Measurements from ENCODE around the gene ATP2C1.
"Not testable (repeated sequence)": the region's sequence is repeated elsewhere in the genome, so short reads cannot be mapped to it uniquely, and the experiment has no call there.

ATP2C1 gene, protein sequence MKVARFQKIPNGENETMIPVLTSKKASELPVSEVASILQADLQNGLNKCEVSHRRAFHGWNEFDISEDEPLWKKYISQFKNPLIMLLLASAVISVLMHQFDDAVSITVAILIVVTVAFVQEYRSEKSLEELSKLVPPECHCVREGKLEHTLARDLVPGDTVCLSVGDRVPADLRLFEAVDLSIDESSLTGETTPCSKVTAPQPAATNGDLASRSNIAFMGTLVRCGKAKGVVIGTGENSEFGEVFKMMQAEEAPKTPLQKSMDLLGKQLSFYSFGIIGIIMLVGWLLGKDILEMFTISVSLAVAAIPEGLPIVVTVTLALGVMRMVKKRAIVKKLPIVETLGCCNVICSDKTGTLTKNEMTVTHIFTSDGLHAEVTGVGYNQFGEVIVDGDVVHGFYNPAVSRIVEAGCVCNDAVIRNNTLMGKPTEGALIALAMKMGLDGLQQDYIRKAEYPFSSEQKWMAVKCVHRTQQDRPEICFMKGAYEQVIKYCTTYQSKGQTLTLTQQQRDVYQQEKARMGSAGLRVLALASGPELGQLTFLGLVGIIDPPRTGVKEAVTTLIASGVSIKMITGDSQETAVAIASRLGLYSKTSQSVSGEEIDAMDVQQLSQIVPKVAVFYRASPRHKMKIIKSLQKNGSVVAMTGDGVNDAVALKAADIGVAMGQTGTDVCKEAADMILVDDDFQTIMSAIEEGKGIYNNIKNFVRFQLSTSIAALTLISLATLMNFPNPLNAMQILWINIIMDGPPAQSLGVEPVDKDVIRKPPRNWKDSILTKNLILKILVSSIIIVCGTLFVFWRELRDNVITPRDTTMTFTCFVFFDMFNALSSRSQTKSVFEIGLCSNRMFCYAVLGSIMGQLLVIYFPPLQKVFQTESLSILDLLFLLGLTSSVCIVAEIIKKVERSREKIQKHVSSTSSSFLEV

DNA sequence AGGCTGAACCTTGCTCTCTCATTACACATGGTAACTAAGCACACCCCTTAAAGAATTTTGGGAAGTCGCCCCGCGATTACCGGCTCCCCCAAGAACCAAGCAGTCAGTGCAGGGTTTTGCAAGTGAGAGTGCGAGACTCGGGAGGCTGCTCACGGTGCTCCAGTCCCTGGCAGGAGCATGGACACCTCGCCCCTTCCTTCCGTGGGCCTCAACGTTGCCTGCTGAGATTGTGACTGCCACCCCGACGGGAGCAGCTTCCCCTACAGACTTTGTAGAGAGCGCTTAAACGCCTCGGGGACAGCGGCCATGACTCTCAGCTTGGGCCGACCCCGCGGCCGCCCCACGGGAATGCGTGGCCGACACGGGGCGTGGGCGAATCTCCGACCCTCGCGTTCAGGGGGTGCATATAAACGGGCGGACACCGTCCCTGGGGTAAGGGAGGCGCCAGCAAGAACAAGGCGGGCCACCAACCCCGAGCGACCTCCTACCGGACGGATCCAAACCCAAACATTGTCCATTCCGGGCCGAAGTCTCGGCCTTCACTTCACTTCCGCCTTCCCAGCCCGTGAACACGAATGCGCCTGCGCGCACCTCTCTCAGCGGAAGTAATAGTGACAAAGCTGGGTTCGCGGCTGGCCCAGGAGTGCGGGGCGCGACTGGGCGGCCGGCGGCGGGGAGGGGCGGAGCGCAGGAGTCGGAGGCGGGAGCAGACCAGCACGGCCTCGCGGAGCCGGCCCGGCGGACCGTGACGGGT lies at the start of gene ATP2C1:
TSS of gene ATP2C1 (plus strand) at position 709 of the 754 bp plus-strand sequence. CDS start 686 bp downstream, outside the sequence.
- DNase-seq = peak; percentile 99

DNA sequence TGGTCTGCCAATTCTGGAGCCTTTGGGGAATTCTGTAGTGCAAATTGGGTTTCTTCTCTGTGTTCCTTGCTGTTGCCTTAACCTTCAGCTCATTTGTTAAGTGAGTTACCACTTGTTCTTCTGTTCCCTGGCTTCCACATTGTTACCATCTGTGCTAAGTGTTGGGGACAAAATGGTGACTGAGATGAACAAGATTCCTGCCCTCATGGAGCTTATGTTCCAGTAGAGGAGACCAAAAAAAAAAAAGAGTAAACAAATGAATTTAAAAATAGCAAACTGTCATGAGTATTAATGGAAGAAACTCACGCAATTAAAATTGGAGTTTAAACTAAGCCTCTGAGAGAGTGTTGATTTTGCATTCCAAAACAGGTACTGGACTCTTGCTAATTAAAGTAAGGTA lies 49.4 kb upstream of the ATP2C1 start:
- DNase-seq = no peak

DNA sequence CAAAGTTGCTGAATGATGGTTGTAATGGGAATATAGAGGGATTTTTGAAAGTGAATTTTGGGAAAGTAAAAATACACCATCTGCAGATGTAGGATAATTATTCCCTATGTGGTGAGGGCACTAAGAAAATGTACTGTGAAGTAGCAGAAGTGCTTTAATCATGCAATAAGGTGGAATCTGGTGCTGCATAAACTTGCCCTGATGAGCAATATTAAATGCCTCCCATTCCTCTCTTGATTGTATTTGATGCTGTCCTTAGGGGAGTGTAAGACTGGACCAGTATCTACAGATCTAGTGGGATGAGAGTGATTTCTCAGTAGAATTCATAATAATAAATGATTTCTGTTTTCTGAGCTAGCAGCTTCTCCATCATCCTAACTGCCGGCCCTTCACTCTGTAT lies 47.7 kb upstream of the ATP2C1 start:
- DNase-seq = no peak

DNA sequence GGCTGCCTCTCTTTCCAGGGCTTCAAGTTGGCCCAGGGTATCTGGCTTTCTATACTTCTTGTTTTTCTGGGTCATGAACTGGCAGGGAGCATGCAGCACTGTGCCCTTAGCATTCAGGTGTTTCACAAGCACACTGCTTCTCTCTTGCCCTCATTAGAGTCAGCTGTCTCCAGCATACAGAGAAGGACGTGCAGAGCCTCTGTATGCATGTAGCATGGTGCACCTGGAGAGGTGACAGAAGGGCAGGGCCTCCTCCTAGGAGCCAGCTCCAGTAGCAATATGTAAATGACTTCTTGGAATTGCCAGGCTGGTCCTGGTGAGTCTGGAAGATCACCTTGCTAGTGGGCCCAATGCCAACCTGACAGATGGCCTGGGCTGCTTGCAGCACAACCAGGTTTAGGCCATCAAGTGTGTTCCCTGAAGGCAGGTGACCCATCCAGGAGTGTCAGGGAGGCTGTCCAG lies 44.8 kb upstream of the ATP2C1 start:
- DNase-seq = peak; percentile 55

DNA sequence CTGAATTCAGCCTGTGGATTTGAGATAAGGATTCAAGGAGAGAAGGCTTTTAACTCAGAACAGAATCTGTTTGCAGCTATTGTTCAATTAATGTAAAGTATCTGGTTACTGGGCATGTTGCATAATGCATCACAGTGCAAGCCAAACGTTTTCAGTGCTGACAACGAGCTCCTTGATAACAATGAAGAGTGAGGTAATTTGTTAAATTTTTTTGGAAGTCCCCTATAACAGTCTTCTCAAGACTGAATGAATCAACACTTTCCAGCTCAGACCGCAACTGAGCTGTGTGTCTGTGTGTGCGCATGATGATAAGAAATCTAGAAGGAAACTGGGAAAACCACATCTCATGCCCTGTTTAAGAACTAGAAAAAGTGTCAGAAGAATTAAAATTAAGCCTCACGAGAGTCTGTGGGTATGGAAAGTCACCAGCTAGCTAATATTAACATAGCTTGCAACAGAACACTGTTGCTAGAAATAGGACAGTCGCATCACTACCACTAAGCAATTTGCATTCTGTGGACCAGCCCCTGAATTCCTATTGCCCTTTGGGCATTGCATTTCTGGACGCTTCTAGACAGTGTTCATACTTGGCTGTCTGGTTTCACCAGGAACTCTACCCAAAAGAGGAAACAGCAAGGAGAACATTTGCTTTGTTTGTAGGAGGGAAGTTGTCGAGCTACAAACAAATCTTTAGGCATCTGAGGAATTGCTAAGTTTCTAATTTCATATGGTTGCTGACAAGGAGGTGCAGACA lies 43.7 kb upstream of the ATP2C1 start:
- no peak for DNase-seq

GRCh38 chr3:130850843-130851242 lies 43.0 kb upstream of the ATP2C1 start:
- DNase-seq = no peak

- no peak for DNase-seq
These were observed 42.6 kb upstream of the ATP2C1 start for GRCh38 chr3:130851277-130851676.

DNA sequence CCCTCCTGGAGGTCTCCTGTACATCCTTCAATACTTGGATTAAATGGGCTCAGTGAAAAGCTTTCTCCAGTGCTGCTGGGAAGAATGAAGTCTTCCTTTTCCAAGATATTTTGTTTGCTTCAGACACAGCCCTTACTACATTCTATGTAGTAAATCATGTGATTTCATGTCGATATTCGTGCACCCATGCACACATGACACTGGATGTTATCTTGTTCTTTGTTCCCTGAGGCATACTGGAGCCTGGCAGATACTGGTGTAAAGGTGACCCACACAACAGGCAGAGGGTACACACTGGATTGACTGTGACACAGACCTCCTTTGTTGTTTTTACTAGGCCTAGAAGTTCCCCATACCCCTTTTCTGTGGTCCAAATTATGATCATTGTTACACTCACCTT lies 40.3 kb upstream of the ATP2C1 start:
- no peak for DNase-seq

GRCh38 chr3:130854208-130854864 lies 39.5 kb upstream of the ATP2C1 start:
- DNase-seq = no peak

DNA sequence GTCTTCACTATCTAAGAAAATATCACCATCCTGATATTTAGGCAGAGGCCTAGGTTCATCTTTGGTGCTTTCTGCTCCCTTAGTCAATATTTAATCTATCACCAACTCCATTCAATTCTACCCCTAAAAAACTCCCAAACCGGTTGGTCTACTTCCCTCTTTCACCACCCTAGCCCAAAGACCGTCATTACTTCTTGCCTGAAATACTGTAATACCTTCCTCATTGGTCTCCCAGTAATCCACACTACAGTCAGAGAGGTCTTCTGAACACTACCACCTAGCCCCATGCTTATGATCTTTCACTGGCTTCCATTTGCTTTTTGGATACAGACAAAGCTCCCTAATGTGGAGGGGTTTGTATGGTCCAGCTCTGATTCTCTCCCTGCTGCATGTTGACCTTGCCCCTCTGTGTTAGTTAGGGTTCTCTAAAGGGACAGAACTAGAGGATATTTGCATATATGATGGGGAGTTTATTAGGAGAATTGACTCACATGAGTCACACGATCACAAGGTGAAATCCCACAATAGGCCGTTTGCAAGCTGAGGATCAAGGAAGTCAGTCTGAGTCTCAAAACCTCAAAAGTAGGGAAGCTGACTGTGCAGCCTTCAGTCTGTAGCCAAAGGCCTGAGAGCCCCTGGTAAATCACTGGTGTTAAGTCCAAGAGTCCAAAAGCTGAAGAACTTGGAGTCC lies 36.4 kb upstream of the ATP2C1 start:
- no peak for DNase-seq

- DNase-seq = not testable (repeated sequence)
These were observed 31.8 kb upstream of the ATP2C1 start for GRCh38 chr3:130862130-130862529.

GRCh38 chr3:130865489-130865888 lies 28.4 kb upstream of the ATP2C1 start:
- DNase-seq = no peak

- no peak for DNase-seq
These were observed 27.6 kb upstream of the ATP2C1 start for GRCh38 chr3:130866327-130866726.

DNA sequence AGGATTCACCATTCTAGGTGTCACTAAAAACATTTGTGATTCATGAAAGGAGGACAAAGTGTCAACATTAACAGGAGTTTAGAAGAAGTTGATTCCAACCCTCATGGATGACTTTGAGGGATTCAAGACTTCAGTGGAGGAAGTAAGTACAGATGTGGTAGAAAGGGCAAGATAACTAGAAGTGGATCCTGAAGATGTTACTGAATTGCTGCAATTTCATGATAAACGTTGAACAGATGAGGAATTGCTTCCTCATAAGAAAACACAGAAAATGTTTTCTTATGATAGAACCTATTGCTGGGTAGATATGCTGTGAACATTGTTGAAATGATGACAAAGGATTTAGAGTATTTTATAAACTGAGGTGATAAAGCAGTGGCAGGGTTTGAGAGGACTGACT lies 23.5 kb upstream of the ATP2C1 start:
- DNase-seq = no peak

DNA sequence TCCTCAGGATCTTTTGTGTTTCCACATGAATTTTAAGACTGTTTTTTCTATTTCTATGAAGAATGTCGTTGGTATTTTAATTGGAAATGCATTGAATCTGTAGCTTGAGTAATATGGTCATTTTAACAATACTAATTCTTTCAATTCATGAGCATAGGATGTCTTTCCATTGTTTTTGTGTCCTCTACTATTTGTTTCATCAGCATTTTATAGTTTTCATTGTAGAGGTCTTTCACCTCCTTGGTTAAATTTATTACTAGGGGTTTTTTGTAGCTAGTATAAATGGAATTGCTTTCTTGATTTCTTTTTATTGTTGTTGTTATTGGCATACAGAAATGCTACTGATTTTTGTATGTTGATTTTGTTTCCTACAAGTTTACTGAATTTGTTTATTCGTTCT lies 17.3 kb upstream of the ATP2C1 start:
- no peak for DNase-seq

- DNase-seq = no peak
These were observed 15.4 kb upstream of the ATP2C1 start for GRCh38 chr3:130878464-130878863.

DNA sequence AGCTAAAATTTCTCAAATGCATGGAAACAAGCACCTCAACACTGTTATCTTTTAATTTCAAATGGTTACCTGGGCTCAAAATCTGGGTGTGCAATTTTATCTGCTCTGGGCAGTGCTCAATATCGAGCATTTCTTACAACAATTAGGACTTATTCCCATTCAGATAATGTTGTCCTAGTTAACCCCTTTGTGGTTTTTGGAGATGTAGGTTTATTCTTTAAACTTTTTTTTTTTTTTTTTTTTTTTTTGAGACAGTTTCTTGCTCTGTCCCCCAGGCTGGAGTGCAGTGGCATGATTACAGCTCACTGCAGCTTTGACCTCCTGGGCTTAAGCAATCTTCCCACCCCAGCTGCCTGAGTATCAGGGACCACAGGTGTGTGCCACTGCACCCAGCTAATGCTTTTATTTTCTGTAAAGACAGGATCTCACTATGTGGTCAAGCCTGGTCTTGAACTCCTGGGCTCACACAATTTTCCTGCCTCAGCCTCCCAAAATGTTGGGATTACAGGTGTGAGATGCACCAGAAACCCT lies 4.4 kb upstream of the ATP2C1 start:
- DNase-seq = no peak

- DNase-seq = peak; percentile 92
These were observed 1.0 kb upstream of the ATP2C1 start for GRCh38 chr3:130892759-130893375.

DNA sequence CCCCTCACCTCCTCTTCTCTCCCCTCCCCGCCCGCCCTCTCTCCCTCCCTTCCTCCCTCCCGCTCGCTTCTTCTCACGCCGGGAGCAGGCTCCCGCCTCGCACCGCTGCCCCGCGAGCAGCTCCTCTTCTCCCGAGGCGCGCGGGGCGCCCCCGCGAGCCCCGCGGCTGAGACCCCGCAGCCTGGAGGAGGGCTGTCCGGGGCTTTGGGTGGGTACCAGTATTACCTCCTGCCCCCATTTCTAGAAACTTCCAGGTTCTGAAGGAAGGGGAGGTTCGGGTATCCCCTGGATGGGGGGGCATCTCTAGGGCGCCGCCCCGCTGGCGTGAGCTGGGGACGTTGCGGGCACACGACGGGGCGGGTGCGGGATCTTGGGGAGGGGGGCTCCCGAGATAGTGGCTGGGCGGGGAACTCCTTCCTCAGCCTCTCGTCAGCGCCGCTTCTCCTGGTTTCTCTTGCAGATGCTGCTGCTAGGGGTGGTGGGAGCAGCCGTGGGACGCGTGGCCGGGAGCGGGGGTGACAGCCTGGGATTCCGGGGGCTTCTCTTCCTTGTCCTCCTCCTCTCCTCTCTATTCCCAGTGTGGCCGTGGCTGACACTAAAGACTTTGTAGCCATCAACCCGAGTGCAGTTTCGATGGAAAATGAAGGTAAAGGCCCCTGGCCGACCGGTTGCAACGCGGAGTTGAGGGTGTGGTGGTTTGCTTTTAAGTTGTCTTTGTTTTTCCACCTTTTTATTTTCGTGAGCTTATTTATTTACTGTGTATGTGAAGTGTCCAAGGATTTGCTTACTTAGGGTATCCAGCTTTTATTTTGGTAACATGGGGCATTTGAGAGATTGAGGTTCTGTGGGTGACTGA lies 474 bp downstream of the ATP2C1 start:
- DNase-seq = peak; percentile 76

GRCh38 chr3:130894986-130895280 lies 1.0 kb downstream of the ATP2C1 start:
- peak; percentile 39 for DNase-seq

All from NCI-H82 (cell line).